Lung (tissue), 12 donors: ENCODE measurements around the gene TSEN2. TPM values are rescaled to one million over a fixed set of nuclear protein-coding genes. Genes with fewer than 3 reads are reported as not detected.

Experiments
- ATAC-seq: fragments of 200-7000 bp; cut with Tn5 transposase; one replicate; pipeline ENCODE4 v1.9.1; 2020; ENCODE audit warnings: moderate number of reproducible peaks; ENCODE audit not compliant: insufficient read depth, low FRiP score
- DNase-seq, 3 donors: peaks; one replicate each; pipeline ENCODE4 v3.0.0-alpha.2; 2013 to 2017
- H3K27ac ChIP-seq, 2 donors: one replicate each; pipeline ENCODE4 v1.5.1; 2013; ENCODE audit warnings: mild to moderate bottlenecking in 2 of 2, moderate library complexity in 2 of 2, control low read depth in 1 of 2, inconsistent platforms in 1 of 2, low read depth in 1 of 2, low read length in 1 of 2
- H3K27me3 ChIP-seq, 3 donors: one replicate each; pipeline ENCODE4 v1.5.1; 2013; ENCODE audit warnings: low read length in 2 of 3; ENCODE audit not compliant: control insufficient read depth in 3 of 3, insufficient read depth in 3 of 3
- H3K36me3 ChIP-seq, 4 donors: one replicate each; pipeline ENCODE4 v1.5.1; 2013; ENCODE audit warnings: low read length in 4 of 4, mild to moderate bottlenecking in 1 of 4, moderate library complexity in 1 of 4; ENCODE audit not compliant: control insufficient read depth in 4 of 4, insufficient read depth in 4 of 4
- H3K4me1 ChIP-seq, 5 donors: one replicate each; pipeline ENCODE4 v1.5.1; 2013; ENCODE audit warnings: low read length in 5 of 5, mild to moderate bottlenecking in 2 of 5, moderate library complexity in 1 of 5; ENCODE audit not compliant: control insufficient read depth in 5 of 5, insufficient read depth in 5 of 5
- H3K4me3 ChIP-seq: one replicate; pipeline ENCODE4 v1.5.1; 2013; ENCODE audit warnings: mild to moderate bottlenecking, control low read depth, moderate library complexity
- H3K9ac ChIP-seq, 2 donors: one replicate each; pipeline ENCODE4 v1.5.1; 2013; ENCODE audit warnings: low read length in 2 of 2, control low read depth in 1 of 2; ENCODE audit not compliant: insufficient read depth in 1 of 2
- H3K9me3 ChIP-seq, 4 donors: one replicate each; pipeline ENCODE4 v1.5.1; 2013; ENCODE audit warnings: low read length in 3 of 4, mild to moderate bottlenecking in 1 of 4, moderate library complexity in 1 of 4; ENCODE audit not compliant: control insufficient read depth in 4 of 4, insufficient read depth in 3 of 4
- CTCF ChIP-seq: IDR thresholded peaks from 2 replicates; pipeline ENCODE4 v1.5.1; 2012; ENCODE audit warnings: mild to moderate bottlenecking; ENCODE audit errors: control extremely low read depth, extremely low read depth
- WGBS, 2 donors: extraction: QIAGEN DNeasy Blood & Tissue Kit; methylation state at CpG; one replicate each; pipeline ENCODE4 v1.1.7; 2013; 5-methylcytosine and 5-hydroxymethylcytosine counted together
- polyA plus RNA-seq, 2 donors: library from polyadenylated mRNA; stranded (reverse); fragments of 200-250 nt; gene quantifications; one replicate each; pipeline ENCODE4 v1.2.1, GENCODE V29; 2013
- total RNA-seq, 2 donors: library from RNA; depleted of rRNA in 1 of 2; stranded (reverse); fragments of >200 nt in 1 of 2; gene quantifications; one replicate each; pipeline ENCODE4 v1.2.1, GENCODE V29; 2014 to 2021
- donor health status: control.
- donor health status: control.
- donor health status: Bipolar disorder and iron deficiency.
- donor health status: healthy.
- donor health status: DM: yes; HTN: yes; CAD: no.

TSEN2 gene
- total and polyA plus RNA-seq, 4 donors, result 9.0 to 16.7 (median 15.6) TPM

- DNase-seq, result no peak
- TF ChIP-seq CTCF, result no peak
- 71 to 90% methylated on average over 1 of the region's 1 CpG for WGBS, 2 donors
- Histone ChIP-seq H3K4me3 (no peak overlapping the region), H3K4me1 (peaks cover 0 to 9% (median 1%) of the 10 kb centered on the region in 5 donors), H3K27ac (peak overlapping the region; percentile 17 to 83), H3K27me3 (no peaks in the 10 kb centered on the region), H3K9ac (no peak overlapping the region), H3K9me3 (no peaks in the 10 kb centered on the region), H3K36me3 (peaks cover 5 to 14% (median 11%) of the 10 kb centered on the region in 4 donors)
- ATAC-seq, result no peak
These were observed 38.4 kb downstream of the TSEN2 start for GRCh38 chr3:12522721-12523120.

GRCh38 chr3:12527757-12528143, 43.5 kb downstream of the TSEN2 start:
- TF ChIP-seq CTCF, result no peak
- WGBS, 2 donors, result 97% methylated on average over 3 of the region's 3 CpGs
- no peak for DNase-seq
- Histone ChIP-seq H3K4me3 (no peak overlapping the region), H3K27ac (no peak overlapping the region), H3K4me1 (no peaks in the 10 kb centered on the region), H3K9me3 (no peaks in the 10 kb centered on the region), H3K27me3 (no peaks in the 10 kb centered on the region), H3K36me3 (peaks cover 15 to 21% (median 20%) of the 10 kb centered on the region in 4 donors), H3K9ac (no peak overlapping the region)
- no peak for ATAC-seq

GRCh38 chr3:12532182-12532581, 47.9 kb downstream of the TSEN2 start:
- Histone ChIP-seq H3K9me3 (no peaks in the 10 kb centered on the region), H3K4me1 (no peaks in the 10 kb centered on the region), H3K9ac (no peak overlapping the region), H3K27me3 (no peaks in the 10 kb centered on the region), H3K36me3 (peaks cover 10 to 17% (median 16%) of the 10 kb centered on the region in 4 donors), H3K4me3 (no peak overlapping the region), H3K27ac (no peak overlapping the region)
- TF ChIP-seq CTCF, result no peak
- no peak for ATAC-seq
- 94 to 98% methylated on average over 5 of the region's 5 CpGs for WGBS, 2 donors
- no peak for DNase-seq

- no peaks in the 10 kb centered on the region for H3K9me3 ChIP-seq
- H3K9ac ChIP-seq, result no peak overlapping the region
- no peaks in the 10 kb centered on the region for H3K27me3 ChIP-seq
- DNase-seq, result peak in 2 of 3 donors; percentile 42 to 49
- H3K27ac ChIP-seq, result no peak overlapping the region
- no peaks in the 10 kb centered on the region for H3K4me1 ChIP-seq
- 91 to 93% methylated on average over 6 of the region's 6 CpGs for WGBS, 2 donors
- ATAC-seq, result no peak
- no peak overlapping the region for H3K4me3 ChIP-seq
- TF ChIP-seq CTCF, result no peak
- peaks cover 1 to 9% (median 5%) of the 10 kb centered on the region in 4 donors for H3K36me3 ChIP-seq
These were observed 52.1 kb downstream of the TSEN2 start for GRCh38 chr3:12536423-12536822.
